HCEC 1CT (cell line): ENCODE data around the gene PTGFRN.
"Not testable (repeated sequence)": the region's sequence is repeated elsewhere in the genome, so short reads cannot be mapped to it uniquely, and the experiment has no call there.

Experiments used
- DNase-seq: peaks from one replicate; pipeline ENCODE4 v3.0.0-alpha.2; 2017

Gene PTGFRN

GRCh38 chr1:116918714-116919357 lies 9.1 kb downstream of the PTGFRN start:
- DNase-seq = no peak

DNA sequence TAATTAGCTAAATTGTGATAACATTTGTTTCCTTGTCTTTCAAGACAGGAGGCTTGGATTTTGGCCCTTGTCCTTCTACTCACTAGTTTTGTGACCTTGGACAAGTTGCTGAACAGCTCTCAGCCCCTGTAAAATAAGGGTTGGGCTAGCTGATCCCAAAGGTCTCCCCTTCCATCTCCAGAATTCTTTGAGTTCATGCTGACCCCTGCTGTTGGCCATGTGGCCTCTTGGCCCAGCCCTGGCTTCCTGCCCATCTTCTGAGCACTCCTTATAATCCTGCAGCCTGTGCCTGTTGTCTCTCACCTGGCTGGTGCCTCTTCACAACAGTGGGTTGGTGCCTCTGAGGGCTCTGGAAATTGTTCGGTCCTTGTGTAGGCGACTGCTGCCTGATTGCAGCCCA lies 10.1 kb downstream of the PTGFRN start:
- DNase-seq = no peak

DNA sequence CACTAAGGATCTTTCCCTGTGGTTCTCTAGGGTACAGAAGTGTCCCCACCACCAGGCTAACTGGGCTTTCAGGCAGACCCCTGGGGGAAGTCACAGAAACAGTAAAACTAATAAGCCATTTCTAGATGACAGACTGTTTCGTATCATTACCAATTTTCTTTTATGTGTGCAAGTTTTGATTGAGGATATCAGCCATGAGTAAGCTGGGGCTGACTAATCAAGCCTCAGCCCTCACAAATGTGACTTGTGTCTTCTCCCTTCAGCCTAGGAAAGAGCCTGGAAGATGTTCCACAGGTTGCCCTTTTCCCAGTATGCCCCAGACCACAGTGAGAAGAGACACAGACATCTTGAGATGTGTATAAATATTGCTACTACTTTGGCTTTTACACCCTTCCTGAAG lies 10.5 kb downstream of the PTGFRN start:
- no peak for DNase-seq

- no peak for DNase-seq
Measured at GRCh38 chr1:116921301-116921885, 11.7 kb downstream of the PTGFRN start.

- DNase-seq = no peak
Measured at GRCh38 chr1:116921937-116922336, 12.2 kb downstream of the PTGFRN start.

GRCh38 chr1:116923421-116923820 lies 13.7 kb downstream of the PTGFRN start:
- peak; percentile 5 for DNase-seq

DNA sequence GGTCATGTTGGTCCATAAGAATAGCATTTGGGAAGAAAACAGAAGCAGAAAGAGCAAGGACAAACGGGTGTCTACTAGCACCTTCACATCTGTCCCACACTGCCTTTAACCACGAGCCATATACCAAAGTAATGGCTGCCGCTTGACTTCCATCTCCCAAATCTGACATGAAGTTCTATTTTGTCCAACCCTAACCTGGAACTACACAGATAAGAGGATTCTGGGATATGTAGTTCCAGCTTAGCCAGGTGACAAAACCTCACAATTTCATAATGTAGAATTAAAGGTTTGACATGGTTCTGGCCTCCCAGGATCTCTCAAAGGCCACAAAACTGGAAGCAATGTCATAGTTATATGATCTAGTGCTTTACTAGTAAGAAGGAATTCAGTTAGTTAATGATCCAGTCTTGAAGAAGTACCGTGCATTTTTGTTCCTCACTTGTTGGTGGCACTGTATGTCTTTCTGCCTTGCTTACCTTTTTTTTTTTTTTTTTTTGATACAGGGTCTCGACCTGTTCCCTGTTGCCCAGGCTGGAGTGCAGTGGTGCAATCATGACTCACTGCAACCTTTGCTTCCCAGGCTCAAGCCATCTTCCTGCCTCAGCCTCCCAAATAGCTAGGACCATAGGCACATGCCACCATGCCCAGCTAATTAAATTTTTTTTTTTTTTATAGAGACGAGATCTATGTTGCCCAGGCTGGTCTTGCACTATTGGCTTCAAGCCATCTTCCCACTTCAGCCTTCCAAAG lies 17.5 kb downstream of the PTGFRN start:
- DNase-seq = no peak

GRCh38 chr1:116929961-116930592 lies 20.4 kb downstream of the PTGFRN start:
- no peak for DNase-seq

GRCh38 chr1:116931016-116931918 lies 21.6 kb downstream of the PTGFRN start:
- no peak for DNase-seq

DNA sequence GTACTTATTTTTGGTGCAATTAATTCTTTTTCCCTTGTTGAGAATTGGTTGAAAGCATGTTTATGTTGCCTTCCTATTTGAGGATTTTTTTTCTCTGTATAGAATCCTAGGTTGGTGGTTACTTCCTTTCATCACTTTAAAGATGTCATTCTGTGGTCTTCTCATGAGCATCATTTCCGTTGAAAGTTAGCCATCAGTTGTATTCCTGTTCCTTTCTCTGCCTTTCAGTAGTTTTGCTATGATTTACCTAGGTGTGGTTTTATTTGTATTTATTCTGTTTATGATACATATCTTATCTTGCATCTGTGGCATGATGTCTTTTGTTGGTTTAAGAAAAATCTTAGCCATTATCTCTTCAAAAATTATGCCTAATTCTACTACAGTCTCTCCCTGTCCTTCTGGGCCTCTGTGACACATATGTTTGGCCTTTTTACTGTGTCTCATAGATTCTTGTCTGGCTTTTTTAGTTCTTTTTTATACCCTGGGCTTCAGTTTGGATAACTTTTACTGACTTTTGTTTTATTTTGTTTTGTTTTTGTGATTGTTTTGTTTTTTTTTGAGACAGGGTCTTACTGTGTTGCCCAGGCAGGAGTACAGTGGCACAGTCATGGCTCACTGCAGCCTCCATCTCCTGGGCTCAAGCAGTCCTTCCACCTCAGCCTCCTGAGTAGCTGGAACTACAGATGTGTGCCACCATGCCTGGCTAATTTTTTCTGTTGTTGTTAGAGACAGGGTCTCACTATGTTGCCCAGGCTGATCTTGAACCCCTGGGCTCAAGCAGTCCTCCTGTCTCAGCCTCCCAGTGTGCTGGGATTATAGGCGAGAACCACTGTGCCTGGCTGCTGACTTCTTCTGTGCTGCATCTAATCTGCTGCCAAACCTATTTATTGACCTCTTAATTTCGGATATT lies 24.1 kb downstream of the PTGFRN start:
- no peak for DNase-seq

DNA sequence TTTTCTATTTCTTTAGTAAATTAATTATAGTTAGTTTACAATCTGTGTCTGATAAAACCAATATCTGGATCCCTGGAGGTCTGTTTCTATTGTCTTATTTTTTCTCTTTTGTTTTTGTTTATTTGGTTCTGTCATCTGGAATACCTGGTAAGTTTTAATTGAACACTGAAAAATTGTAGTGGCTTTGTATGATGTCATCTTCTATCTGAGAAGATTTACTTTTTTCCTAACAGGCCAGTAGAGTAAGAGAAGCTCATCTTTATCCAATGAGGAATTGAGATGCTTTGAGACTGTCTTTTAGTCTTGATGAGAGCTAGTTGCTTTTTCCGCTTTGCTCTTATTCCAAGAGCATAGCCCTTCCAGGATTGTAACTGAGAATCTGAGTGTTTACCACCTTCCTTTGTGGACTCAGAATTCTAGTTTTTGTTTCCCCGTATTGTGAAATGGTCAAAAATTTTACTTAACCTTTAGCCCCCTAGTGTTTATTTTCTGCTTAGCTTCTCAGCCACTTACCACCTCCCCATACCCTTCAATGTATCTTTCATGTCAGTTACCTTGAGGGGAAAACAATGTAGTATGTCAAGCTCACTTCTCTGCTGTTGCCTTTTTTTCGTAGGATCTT lies 25.0 kb downstream of the PTGFRN start:
- no peak for DNase-seq

- no peak for DNase-seq
Measured at GRCh38 chr1:116938216-116938615, 28.5 kb downstream of the PTGFRN start.

DNA sequence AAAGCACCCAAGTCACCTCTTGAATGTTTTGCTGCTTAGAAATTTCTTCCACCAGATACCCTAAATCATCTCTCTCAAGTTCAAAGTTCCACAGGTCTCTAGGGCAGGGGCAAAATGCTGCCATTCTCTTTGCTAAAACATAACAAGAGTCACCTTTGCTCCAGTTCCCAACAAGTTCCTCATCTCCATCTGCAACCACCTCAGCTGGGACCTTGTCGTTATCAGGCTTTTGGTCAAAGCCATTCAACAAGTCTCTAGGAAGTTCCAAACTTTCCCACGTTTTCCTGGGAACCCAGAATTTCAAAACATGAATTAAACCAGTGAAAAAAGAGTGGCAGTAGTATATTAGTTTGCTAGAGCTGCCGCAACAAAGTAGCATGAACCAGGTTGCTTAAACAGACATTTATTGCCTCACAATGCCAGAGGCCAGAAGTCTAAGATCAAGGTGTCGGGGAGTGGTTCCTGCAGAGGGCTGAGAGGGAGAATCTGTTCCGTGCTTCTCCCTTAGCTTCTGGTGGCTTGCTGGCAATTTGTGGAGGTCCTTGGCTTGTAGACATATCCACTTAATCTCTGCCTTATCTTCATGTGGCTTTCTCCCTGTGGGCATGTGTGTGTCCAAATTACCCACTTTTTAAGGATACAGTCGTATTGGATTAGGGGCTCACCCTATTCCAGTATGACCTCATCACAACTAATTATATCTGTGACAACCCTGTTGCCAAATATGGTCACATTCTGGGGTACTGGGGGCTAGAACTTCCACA lies 30.2 kb downstream of the PTGFRN start:
- DNase-seq = not testable (repeated sequence)

DNA sequence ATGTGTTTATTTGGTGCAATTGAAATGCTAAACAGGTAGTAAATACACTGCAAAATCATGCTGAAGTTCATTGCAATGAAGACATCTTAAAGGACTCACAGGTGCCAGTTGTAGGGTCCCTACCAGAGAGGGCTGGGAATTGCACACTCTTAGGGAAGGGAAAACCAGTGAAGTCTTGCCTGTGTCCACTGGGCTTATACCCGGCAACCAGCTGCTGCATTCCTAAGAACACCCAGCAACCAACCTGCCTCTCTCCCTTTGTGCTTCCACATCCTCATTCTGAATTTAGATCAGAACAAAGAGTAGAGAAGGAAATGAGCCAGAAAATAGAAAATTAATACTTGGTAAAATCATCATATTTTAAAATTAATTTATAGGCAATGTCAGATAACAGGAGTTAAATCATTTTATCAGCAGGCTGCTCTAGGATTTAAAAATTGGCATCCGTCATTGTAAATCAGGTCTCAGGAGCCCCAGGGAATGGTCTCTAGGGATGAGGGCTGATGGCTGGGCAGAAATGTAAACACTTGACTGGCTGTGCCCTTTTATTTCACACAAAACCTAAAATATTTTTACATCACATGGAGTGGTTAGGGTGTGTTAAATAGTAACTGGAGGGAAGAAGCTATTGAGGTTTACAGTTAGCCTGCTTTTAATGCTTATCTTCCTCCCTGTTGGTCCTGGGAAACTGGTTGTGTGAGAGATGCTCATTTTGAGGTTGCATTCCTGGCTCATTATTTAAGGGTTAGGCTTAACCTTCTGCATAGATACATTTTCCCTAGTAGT lies 31.3 kb downstream of the PTGFRN start:
- DNase-seq = no peak

- DNase-seq = no peak
Measured at GRCh38 chr1:116941670-116942069, 32.0 kb downstream of the PTGFRN start.

DNA sequence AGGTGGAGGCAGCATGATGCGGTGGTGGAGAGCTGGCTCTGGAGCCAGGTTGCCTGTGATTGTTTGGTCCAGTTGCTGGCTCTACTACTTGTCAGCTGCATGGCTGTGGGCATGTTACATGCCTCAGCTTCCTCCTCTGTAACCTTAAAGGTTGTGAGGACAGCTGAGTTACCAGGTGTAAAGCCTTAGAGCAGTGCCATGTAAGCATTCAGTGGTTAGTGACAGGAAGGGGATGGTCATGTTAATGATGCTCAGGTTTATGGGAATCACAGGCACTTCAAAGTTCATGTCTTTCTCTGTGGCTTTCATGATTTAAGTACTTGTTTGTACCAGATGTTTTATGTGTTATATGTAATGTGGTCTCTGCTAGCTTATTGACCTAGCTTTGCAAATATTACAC lies 32.6 kb downstream of the PTGFRN start:
- DNase-seq = no peak

DNA sequence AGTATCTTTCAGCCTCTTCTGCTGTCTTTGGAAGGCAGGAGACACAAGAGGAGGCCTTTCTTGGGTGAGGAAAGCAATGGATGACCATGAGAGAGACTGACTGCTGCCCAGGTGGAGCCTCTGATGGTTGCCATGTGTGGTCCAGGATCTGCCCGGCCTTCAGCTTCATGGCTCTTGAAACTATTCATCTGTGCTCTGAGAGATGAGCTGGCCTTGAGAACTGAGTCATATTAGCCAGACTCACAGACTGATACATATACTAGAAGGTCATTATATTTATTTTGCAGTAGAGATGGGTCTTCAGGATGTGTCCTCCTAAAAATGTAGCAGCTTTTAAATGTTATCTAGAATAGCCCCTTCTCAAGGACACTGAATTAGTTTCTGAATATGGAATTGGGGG lies 33.7 kb downstream of the PTGFRN start:
- DNase-seq = no peak

GRCh38 chr1:116944613-116945012 lies 34.9 kb downstream of the PTGFRN start:
- DNase-seq = no peak

DNA sequence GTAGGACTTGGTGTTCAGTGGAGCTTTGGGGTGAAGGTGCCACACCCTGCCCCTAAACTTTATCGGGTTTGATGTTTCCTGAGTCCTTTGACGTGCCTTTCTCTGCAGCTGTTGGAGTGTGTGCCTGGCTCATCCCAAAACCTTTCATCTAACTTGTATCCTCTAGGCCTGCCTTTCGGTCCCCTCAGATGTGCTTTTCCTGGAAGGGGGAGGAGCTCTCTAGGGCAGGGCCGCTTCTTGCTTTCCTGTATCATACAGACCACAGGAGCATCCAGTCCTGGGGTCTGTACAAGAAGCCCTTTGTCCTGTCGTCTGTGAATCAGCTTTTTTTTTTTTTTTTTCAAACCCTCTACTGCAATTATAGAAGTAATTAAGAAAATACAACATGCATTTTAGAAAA lies 35.7 kb downstream of the PTGFRN start:
- DNase-seq = no peak

- DNase-seq = no peak
Measured at GRCh38 chr1:116945996-116946395, 36.3 kb downstream of the PTGFRN start.
